Measurements from ENCODE around the gene EIPR1. TPM values are rescaled to one million over a fixed set of nuclear protein-coding genes. Genes with fewer than 3 reads are reported as not detected.

EIPR1 gene
- total and polyA plus RNA-seq, 2 of the 13 experiments (the other 11 are each of a cell fraction or from before 2014, with no cell fraction given): 70.0 to 96.3 TPM

DNA sequence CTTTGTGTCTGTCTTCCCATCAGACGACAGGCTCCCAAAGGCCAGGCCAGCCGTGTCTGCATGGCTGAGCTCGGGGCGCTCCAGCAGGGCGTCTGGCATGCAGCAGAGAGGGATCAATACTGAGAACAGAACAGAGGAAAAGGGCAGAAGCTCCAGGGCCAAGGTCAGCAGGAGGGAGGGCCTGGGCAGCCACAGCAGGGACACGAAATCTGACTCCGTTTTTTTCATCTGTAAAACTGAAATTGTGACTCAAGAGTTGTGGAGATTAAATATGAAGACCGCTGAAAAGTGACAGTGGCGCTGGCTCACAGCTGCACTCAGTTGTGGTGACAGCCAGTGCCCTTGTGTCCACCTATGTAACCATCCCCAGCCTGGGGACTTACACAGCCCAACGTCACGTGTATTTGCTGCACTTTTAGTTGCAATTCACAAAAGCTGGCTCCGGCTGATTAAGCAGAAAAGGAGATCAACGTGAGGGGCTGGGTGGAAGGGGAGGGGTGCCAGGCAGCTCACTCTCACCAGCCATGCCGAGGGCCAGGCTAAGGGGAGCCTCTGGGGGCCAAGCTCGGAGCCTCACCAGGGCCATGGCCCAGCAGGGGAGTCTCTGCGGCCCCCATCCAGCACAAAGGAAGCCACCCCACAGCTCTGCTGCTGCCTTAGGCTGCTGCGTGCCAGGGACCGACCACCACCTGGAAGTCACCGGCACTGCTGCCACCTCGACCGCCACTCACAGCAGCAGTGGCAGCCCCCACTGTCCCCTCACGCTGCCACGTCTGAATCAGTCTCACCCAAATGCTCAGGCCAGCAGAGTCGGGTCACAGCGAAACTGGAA lies 74.7 kb downstream of the EIPR1 start (continued):
- TF ChIP-seq, protein P1, sequence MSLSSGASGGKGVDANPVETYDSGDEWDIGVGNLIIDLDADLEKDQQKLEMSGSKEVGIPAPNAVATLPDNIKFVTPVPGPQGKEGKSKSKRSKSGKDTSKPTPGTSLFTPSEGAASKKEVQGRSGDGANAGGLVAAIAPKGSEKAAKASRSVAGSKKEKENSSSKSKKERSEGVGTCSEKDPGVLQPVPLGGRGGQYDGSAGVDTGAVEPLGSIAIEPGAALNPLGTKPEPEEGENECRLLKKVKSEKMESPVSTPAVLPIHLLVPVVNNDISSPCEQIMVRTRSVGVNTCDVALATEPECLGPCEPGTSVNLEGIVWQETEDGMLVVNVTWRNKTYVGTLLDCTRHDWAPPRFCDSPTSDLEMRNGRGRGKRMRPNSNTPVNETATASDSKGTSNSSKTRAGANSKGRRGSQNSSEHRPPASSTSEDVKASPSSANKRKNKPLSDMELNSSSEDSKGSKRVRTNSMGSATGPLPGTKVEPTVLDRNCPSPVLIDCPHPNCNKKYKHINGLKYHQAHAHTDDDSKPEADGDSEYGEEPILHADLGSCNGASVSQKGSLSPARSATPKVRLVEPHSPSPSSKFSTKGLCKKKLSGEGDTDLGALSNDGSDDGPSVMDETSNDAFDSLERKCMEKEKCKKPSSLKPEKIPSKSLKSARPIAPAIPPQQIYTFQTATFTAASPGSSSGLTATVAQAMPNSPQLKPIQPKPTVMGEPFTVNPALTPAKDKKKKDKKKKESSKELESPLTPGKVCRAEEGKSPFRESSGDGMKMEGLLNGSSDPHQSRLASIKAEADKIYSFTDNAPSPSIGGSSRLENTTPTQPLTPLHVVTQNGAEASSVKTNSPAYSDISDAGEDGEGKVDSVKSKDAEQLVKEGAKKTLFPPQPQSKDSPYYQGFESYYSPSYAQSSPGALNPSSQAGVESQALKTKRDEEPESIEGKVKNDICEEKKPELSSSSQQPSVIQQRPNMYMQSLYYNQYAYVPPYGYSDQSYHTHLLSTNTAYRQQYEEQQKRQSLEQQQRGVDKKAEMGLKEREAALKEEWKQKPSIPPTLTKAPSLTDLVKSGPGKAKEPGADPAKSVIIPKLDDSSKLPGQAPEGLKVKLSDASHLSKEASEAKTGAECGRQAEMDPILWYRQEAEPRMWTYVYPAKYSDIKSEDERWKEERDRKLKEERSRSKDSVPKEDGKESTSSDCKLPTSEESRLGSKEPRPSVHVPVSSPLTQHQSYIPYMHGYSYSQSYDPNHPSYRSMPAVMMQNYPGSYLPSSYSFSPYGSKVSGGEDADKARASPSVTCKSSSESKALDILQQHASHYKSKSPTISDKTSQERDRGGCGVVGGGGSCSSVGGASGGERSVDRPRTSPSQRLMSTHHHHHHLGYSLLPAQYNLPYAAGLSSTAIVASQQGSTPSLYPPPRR (CRISPR knock-in tag; IDR thresholded peaks at IDR 0.05; ENCODE audit: borderline replicate concordance): no peak
- TF ChIP-seq CBFB (CRISPR knock-in tag; IDR thresholded peaks at IDR 0.05) (no peak), NFATC3 (CRISPR knock-in tag; IDR thresholded peaks at IDR 0.05) (no peak), HDAC1 (CRISPR knock-in tag; IDR thresholded peaks at IDR 0.05) (peak; percentile 80), ZNF773 (CRISPR knock-in tag; IDR thresholded peaks at IDR 0.05; ENCODE audit: borderline replicate concordance) (no peak), ZNF557 (CRISPR knock-in tag; IDR thresholded peaks at IDR 0.05) (no peak), ERF (CRISPR knock-in tag; IDR thresholded peaks at IDR 0.05) (no peak), MAFK (conservative IDR thresholded peaks at IDR 0.05 in 1 of 2, IDR thresholded peaks at IDR 0.05 in 1 of 2; ENCODE audit: low read length in 2 of 2) (no peak), MYNN (CRISPR knock-in tag; IDR thresholded peaks at IDR 0.05; ENCODE audit: low read depth) (no peak), GLI4 (CRISPR knock-in tag; IDR thresholded peaks at IDR 0.05; ENCODE audit: borderline replicate concordance) (0 out of 2 replicates have a peak, but pooled peaks have one; percentile 35), ZFP36L1 (CRISPR knock-in tag; IDR thresholded peaks at IDR 0.05) (no peak), PHB2 (IDR thresholded peaks at IDR 0.05; ENCODE audit: partially characterized antibody) (no peak), SPEN (CRISPR knock-in tag; IDR thresholded peaks at IDR 0.05; ENCODE audit: low read depth) (no peak), PRMT3 (CRISPR knock-in tag; IDR thresholded peaks at IDR 0.05; ENCODE audit: borderline replicate concordance, low read depth) (no peak), NR2F6 (IDR thresholded peaks at IDR 0.05) (peak; percentile 68; the same call in 1 of the 2 replicates), NR2F6 (CRISPR knock-in tag; IDR thresholded peaks at IDR 0.05) (peak; percentile 65; the same call in 1 of the 2 replicates), ZNF724P (CRISPR knock-in tag; IDR thresholded peaks at IDR 0.05; ENCODE audit: borderline replicate concordance) (no peak; the same call in 1 of the 2 replicates), ZBTB42 (CRISPR knock-in tag; IDR thresholded peaks at IDR 0.05) (0 out of 2 replicates have a peak, but pooled peaks have one; percentile 76), MIER3 (CRISPR knock-in tag; IDR thresholded peaks at IDR 0.05; ENCODE audit: borderline replicate concordance) (no peak), BCL6 (CRISPR knock-in tag; IDR thresholded peaks at IDR 0.05) (peak; percentile 56; the same call in 1 of the 2 replicates), HNRNPLL (IDR thresholded peaks at IDR 0.05; ENCODE audit: low read depth, low read length, poor library complexity, severe bottlenecking) (no peak), KDM4B (CRISPR knock-in tag; IDR thresholded peaks at IDR 0.05) (no peak)
- TF ChIP-seq, protein P2, sequence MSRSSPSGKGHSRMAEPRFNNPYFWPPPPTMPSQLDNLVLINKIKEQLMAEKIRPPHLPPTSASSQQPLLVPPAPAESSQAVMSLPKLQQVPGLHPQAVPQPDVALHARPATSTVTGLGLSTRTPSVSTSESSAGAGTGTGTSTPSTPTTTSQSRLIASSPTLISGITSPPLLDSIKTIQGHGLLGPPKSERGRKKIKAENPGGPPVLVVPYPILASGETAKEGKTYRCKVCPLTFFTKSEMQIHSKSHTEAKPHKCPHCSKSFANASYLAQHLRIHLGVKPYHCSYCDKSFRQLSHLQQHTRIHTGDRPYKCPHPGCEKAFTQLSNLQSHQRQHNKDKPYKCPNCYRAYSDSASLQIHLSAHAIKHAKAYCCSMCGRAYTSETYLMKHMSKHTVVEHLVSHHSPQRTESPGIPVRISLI (CRISPR knock-in tag; IDR thresholded peaks at IDR 0.05; ENCODE audit: borderline replicate concordance): peak; percentile 65; the same call in 1 of the 2 replicates

Measured in HepG2 (cell line).